ENCODE measurements around the gene MLN.

Gene MLN

GRCh38 chr6:33787954-33788693 lies 15.7 kb downstream of the MLN start:
- DNase-seq = peak; percentile 49

- peak; percentile 5 for DNase-seq
Observed at GRCh38 chr6:33787346-33787953, 16.4 kb downstream of the MLN start.

DNA sequence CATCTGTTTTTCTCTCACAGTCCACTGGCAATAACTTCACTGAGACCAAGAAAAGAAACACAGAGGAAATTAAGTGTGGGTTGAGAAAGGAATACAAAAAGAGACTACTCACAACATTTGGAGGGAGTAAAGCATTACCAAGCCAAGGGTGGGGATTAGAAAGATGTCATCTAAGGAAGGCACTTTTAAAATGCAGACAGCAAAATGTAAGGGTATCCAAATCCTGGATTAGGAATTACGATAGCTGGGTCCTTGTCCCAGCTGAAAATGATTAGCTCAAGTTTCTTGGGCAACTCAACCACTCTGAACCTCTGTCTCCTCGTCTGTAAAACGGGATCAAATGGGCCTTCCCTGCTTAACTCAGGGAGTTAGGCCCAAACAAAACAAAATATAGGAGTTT lies 17.1 kb downstream of the MLN start:
- no peak for DNase-seq

DNA sequence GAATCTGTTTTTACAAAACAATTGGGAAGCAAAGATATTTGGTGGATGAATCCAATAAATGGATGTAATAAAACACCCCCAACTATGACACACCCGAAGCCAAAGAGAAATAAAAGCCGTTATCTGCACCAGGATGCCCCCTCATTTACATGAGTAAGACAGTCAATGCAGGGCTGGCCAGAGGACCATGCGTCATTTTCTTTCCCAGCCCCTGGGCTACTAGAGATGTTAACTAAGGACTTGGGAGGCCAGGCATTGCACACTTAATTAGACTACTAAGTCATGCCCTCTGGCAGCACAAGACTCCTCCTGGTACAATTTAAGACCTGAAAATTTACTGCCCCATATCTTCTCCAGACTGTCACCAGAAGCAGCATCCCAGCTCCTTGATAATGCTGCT lies 18.0 kb downstream of the MLN start:
- DNase-seq = no peak

DNA sequence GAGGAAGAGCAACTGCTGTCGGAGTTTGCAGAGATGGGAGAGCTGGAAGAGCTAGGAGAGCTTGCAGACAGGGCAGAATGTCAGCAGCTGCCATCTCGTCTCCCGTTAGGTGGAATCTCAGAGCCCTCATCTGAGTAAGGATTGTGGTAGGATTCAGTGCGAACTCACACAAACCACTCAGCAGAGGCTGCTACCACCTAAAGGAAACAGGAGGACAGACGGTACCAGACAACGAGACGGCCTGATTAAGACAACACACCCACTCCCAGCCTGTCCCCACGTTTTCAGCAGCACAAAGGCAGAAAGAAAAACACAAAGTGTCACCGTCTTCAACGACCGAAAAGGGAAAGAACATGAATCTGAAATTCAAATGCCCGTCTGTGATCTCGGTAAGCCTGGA lies 19.0 kb downstream of the MLN start:
- DNase-seq = no peak

- no peak for DNase-seq
Observed at GRCh38 chr6:33783781-33784520, 19.9 kb downstream of the MLN start.

DNA sequence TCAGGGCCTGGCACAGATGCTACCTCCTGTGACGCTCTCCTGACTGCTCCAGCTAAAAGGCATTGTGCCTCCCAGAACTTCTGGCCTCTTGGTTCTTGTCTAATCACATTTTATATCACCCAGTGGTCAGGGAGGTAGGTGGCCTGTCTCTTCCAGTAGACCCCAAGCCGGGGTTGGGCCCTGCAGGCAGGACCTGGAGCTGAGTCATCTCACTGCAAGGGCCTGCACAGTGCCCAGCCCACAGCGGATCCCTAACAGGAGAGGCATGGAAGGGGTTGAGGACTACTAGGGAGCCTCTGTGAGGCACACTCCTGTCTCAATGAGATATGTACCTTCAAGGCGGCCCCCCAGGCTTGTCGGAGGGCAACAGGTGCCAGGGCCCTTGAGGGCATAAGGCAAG lies 21.2 kb downstream of the MLN start:
- no peak for DNase-seq

- DNase-seq = no peak
Observed at GRCh38 chr6:33781131-33781975, 22.4 kb downstream of the MLN start.

- no peak for DNase-seq
Observed at GRCh38 chr6:33779895-33780294, 23.9 kb downstream of the MLN start.

DNA sequence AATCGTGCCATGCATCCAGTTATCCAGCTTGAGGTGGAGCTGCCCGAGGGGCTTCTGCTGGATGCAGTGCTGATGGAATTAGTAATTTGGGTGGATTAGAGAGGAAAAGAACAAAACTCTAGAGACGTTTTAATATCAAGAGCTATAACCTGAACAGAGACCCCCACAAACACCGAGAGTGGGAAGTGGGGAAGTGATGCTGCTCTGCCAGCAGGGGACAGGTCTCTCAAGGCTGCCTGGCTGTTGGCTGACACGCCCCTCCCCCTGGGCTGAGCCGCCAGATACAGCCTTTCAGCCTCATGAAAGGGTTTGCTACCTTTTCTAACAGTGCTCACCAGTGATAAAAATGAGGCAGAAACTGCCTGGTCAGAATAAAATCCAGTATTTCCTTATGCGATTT lies 24.5 kb downstream of the MLN start:
- no peak for DNase-seq

DNA sequence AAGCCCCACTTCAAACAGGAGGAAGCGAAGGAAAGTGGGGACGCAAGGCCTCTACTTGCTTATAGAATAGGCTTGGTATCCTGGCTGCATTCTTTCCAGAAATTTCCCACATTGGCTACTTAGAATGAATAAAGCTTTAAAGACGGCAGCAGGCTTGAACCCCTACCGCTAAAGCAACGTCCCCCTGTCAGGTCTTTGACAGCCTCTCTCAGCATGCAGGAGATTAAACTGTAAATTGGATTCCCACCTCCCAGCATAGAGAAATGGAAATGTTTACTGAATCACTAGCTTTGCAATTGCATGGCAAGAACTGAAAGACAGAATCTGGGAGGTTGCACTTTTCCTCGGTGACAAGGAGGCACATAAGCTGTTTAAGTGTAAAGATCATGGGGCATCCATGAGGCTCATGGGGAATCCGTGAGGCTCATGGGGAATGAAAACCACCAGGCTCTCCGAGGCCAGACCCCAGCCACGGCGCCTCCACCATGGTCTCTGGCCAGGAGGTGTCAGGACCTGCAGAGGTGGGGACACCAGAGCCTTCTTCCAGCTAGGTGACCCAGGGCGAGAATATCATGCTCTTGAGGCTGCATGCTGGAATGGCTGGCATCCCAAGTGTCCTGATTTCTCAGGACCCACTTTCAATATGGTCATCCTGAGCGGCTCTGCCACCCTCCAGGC lies 25.2 kb downstream of the MLN start:
- no peak for DNase-seq

DNA sequence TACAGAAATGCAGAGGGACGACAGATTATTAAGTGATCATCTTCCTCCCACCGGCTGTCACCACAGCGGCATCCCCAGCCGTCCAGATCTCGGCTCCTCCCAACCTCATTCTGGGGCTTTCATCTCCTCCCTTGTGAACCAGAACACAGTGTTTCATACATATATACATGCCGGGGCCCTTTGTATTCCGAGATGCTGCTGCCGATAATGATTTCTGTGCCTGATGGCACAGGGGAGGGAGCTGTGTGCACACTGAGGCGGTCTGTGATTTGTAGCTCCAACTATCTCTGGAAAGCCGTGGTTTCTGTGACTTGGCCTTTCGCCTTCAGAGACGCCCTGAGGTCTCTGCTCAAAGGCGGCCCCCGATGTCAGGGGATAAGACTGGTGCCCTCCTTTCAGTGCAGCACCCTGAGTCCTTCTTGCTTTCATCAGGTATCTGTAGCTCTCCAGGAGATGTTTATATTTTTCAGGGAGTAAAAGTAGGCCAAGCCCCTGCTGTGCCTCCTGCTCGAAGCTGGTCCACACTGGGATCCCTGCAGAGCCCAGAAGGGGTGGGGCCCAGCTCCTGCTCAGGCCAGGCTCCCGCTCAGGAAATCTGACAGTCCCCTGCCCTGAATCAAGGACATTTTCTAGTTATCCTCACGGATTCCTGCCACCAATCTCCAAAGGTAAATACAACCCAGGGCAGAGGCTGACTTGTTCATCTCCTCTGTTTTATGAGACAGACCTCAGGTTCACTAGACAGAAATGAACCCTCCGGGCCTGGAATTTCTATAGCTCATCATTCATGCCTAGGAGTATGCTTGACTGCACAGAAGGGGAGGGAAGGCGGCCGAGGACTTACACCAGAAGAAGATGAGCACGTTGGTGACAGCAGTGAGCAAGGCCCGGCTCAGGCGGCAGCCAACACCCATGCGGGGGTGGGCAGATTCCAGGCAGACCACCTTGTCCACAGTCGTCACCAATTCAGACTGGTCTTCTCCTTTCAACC lies 26.1 kb downstream of the MLN start:
- DNase-seq = no peak

- DNase-seq = no peak
Observed at GRCh38 chr6:33776764-33777163, 27.0 kb downstream of the MLN start.

- DNase-seq = no peak
Observed at GRCh38 chr6:33776186-33776585, 27.6 kb downstream of the MLN start.

GRCh38 chr6:33774774-33775173 lies 29.0 kb downstream of the MLN start:
- DNase-seq = no peak

GRCh38 chr6:33772902-33773472 lies 30.8 kb downstream of the MLN start:
- no peak for DNase-seq

GRCh38 chr6:33772082-33772830 lies 31.5 kb downstream of the MLN start:
- DNase-seq = no peak

DNA sequence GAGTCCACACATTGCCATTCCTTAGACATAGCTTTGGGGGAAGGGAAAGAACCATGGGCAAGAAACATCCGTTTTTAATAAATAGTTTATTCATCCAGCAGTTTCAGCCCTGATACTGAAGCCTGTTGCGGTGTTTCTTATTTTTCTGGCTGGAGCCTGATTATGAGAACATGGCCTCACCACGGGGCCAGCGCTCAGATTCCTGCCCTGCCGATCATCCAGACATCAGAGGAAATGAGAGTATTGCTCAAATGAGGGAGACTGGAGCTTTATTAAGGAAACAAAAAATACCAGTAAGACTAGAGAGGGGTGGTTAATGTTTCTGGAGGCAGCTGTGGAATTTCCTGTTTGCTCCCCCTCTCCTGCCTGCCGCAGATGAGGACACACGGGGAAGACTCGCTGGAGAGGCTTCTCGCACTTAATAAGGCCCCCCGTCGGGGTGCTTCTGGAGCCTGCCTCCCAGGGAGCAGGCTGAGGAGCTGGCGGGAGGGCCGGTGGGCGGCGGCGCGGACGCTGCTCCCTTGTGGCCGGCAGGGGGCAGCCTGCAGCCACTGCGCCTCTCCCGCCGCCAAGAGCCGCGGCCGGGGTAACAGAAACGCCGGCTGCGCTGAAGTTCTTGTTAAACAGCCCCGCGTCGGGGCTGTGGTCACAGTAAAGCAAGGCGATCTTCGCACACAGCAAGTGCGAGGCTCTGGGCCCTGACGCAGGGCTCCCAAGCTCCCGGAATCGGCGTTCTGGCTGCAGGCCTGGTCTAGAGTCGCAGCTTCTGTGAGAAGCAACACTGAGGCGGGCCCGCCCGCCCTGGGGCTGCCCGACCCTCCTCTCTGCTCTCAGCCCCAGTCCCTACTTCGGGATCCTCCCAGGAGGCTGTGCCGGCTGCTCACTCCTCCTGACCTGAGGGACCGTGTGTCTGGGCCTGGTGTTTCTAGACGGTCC lies 32.4 kb downstream of the MLN start:
- peak; percentile 27 for DNase-seq

DNA sequence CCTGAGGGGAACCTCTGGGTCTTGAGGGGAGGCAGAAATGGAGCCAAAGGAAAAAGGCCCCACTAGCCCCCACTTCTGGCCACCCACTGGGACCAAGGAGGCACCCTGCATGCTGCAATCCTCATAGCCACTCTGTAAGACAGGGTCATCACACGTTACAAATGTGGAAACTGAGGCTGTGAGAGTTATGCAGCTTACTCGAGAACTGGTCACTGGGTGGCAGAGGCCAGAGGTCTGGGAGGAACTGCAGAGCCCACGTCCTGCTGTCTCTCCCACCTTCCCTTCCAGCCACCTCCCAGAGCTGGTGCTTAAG lies 33.0 kb downstream of the MLN start:
- DNase-seq = no peak

Data from CD4-positive, alpha-beta T cell treated with Interleukin-4 for 4 hours (primary cell).